ENCODE data around the gene DNAH14. TPM values are rescaled to one million over a fixed set of nuclear protein-coding genes. Genes with fewer than 3 reads are reported as not detected.

DNAH14 gene
- total and polyA plus RNA-seq, 2 of the 8 experiments (the other 6 are each of a cell fraction or from before 2014, with no cell fraction given) = 8.4 to 40.7 TPM

GRCh38 chr1:225329041-225329440 is 399.6 kb downstream of the DNAH14 start:
- Histone ChIP-seq H3K9me3 (ENCODE audit: insufficient read depth in 2 of 2, low read depth in 1 of 2, low read length in 1 of 2) (no peaks in the 10 kb centered on the region), H3K9ac (replicated peaks in 1 of 4; ENCODE audit: extremely low read depth in 1 of 4, low read depth in 3 of 4, low read length in 3 of 4) (no peak overlapping the region), H3K4ac (replicated peaks; ENCODE audit: insufficient read length, low read depth, low read length) (no peak overlapping the region), H3K56ac (replicated peaks; ENCODE audit: insufficient read length, low read depth, low read length) (no peak overlapping the region), H2BK5ac (ENCODE audit: low read depth, low read length) (no peak overlapping the region), H3K79me1 (ENCODE audit: low read depth, low read length) (no peaks in the 10 kb centered on the region), H4K5ac (ENCODE audit: insufficient read length, low read depth, low read length) (no peak overlapping the region), H4K8ac (ENCODE audit: extremely low read depth, insufficient read depth, low read length) (no peak overlapping the region), H3K18ac (ENCODE audit: extremely low read depth, low read length) (no peak overlapping the region), H3K23ac (ENCODE audit: insufficient read length) (no peak overlapping the region), H3K36me3 (ENCODE audit: control insufficient read depth in 2 of 4, insufficient read depth in 4 of 4, low read length in 3 of 4) (no peaks in the 10 kb centered on the region), H3K27ac (ENCODE audit: low read depth, low read length) (no peak overlapping the region), H4K20me1 (replicated peaks in 1 of 2; ENCODE audit: control insufficient read depth in 1 of 2, insufficient read depth in 2 of 2, low read length in 2 of 2) (no peaks in the 10 kb centered on the region), H3K4me2 (ENCODE audit: insufficient read depth in 1 of 2, low read depth in 2 of 2, low read length in 2 of 2) (no peak overlapping the region), H2AFZ (ENCODE audit: low read length) (no peak overlapping the region), H4K91ac (replicated peaks; ENCODE audit: insufficient read length, low read length) (no peak overlapping the region), H2BK12ac (ENCODE audit: low read depth, low read length) (no peak overlapping the region), H2AK5ac (ENCODE audit: low read depth, low read length) (no peak overlapping the region), H2BK15ac (ENCODE audit: low read length) (no peak overlapping the region), H3K27me3 (replicated peaks in 1 of 4; ENCODE audit: control insufficient read depth in 3 of 4, extremely low read depth in 1 of 4, insufficient read depth in 3 of 4, low read length in 3 of 4) (no peaks in the 10 kb centered on the region), H3K23me2 (ENCODE audit: low read depth, low read length) (no peaks in the 10 kb centered on the region), H2BK20ac (ENCODE audit: low read length) (no peak overlapping the region), H3K4me3 (ENCODE audit: extremely low read depth in 1 of 4, insufficient read depth in 2 of 4, low read depth in 3 of 4, low read length in 4 of 4) (no peak overlapping the region), H3K4me1 (replicated peaks in 1 of 4; ENCODE audit: control insufficient read depth in 3 of 4, insufficient read depth in 4 of 4, low read length in 3 of 4) (no peaks in the 10 kb centered on the region), H3K14ac (ENCODE audit: insufficient read length) (no peak overlapping the region), H3K79me2 (ENCODE audit: control insufficient read depth in 1 of 2, insufficient read depth in 2 of 2, low read length in 2 of 2) (no peaks in the 10 kb centered on the region), H2BK120ac (replicated peaks; ENCODE audit: low read depth, low read length) (no peak overlapping the region)
- ChIA-PET POLR2A (ENCODE audit: partially characterized antibody) (no interaction called here), CTCF (ENCODE audit: partially characterized antibody) (interaction anchor here (1.8 kb wide), 1 partner anchor 10 kb away, joined by 8 read pairs; no protein-coding TSS in a partner anchor)
- TF ChIP-seq SIN3A (conservative IDR thresholded peaks at IDR 0.05 in 1 of 2, IDR thresholded peaks at IDR 0.05 in 1 of 2; ENCODE audit: low read depth in 1 of 2, low read length in 2 of 2) = no peak
- TF ChIP-seq USF2 (IDR thresholded peaks at IDR 0.05; ENCODE audit: low read length) = no peak
- no peak for TF ChIP-seq KDM1A (IDR thresholded peaks at IDR 0.05; ENCODE audit: borderline replicate concordance, low read length)
- no peak for TF ChIP-seq TEAD4 (IDR thresholded peaks at IDR 0.05; ENCODE audit: low read depth, low read length)
- no peak for TF ChIP-seq CHD1 (IDR thresholded peaks at IDR 0.05; ENCODE audit: low read depth, low read length)
- no peak for TF ChIP-seq CBX8 (IDR thresholded peaks at IDR 0.05; ENCODE audit: borderline replicate concordance, low read depth, low read length)
- no peak for TF ChIP-seq POLR2AphosphoS5 (IDR thresholded peaks at IDR 0.05; ENCODE audit: low read depth, low read length)
- TF ChIP-seq SRF (IDR thresholded peaks at IDR 0.05; ENCODE audit: low read depth, low read length) = no peak
- no peak for TF ChIP-seq NANOG (IDR thresholded peaks at IDR 0.05; ENCODE audit: insufficient read depth, low read depth, low read length, poor library complexity, severe bottlenecking)
- no peak for TF ChIP-seq SP1 (IDR thresholded peaks at IDR 0.05; ENCODE audit: low read depth, low read length)
- TF ChIP-seq RBBP5 (IDR thresholded peaks at IDR 0.05; ENCODE audit: borderline replicate concordance, low read depth, low read length) = no peak
- no peak for TF ChIP-seq GTF2F1 (IDR thresholded peaks at IDR 0.05; ENCODE audit: borderline replicate concordance, low read depth, low read length)
- no peak for TF ChIP-seq E2F6 (IDR thresholded peaks at IDR 0.05)
- TF ChIP-seq POU5F1 (IDR thresholded peaks at IDR 0.05; ENCODE audit: low read depth, low read length) = no peak
- no peak for FAIRE-seq
- DNase-seq (ENCODE audit: low read depth in 1 of 2, low spot score in 2 of 2) = no peak

All from H1 (cell line).